Muscle of back (tissue), 11 donors: ENCODE data around the gene YBX3. TPM values are rescaled to one million over a fixed set of nuclear protein-coding genes. Genes with fewer than 3 reads are reported as not detected.

ENCODE experiments used
- DNase-seq, 3 donors: peaks; one replicate each; pipeline versions ENCODE4 v3.0.0 to v3.0.0-alpha.2; 2013
- polyA plus RNA-seq, 10 donors: library from polyadenylated mRNA; unstranded; fragments of 120-200 nt; gene quantifications; one replicate each; pipeline ENCODE4 v1.2.1, GENCODE V29; 2013; ENCODE audit not compliant: insufficient read length in 10 of 10

Gene YBX3
- polyA plus RNA-seq, 10 donors: 583 to 1,085 (median 921) TPM

DNA sequence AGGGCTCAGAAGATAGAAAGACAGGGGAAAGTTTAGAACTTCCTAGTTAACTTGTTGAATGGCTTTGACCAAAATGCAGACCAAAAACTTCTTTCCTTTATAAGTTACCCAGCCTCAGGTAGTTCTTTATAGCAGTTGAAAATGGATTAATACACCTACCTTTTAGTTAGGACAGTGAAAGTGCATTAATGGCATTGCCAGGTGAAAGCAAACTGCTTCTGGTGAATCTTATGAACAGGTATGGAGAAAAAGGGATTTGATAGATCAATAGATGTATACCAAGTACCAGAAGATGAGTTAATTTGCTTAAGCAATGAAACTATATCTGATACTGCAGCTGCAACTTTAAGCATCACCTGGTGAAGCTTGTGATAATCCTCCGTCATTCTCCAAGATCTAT, 35.1 kb downstream of the YBX3 start:
- DNase-seq: no peak

DNA sequence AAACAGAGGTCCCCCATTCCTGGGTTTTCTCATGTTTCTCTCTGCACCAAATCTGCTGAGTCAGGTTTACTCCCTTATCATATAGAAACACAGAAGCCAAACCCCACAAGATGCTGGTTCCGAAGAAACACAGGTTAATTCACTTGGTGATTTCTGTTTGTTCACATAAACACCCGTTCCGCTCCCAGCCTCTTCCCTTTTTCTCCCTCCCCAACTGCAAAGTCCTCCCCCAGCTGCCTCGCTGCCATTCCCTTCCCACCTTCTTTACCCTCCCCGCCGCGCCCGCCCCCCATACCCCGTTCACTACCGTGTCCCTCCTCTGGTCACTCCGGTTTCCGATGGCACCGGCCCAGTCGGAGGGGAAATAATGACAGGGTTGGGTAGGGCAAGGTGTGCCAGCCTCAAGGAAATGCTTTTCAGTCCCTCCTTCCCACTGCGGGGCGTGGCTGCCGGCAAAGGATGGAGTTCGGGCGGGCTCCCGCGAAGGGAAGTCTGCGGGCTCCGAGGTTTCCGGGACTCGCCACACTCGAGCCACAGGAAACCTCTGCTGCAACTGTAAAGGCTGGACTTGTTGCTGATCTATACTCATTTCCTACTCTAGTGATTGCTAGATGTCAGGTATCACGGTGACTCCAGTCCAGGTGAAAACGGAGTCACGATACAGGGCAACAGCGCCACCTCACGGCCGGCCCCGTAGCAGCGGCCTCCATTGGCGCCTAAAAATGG, 49.3 kb downstream of the YBX3 start, which contains the start of gene STYK1:
Gene STYK1, minus strand, starts transcription at position 394 of the 726 bp plus-strand sequence. CDS start 39,434 bp downstream, outside the sequence.
- peak in 2 of 3 donors; percentile 31 to 57 for DNase-seq

DNA sequence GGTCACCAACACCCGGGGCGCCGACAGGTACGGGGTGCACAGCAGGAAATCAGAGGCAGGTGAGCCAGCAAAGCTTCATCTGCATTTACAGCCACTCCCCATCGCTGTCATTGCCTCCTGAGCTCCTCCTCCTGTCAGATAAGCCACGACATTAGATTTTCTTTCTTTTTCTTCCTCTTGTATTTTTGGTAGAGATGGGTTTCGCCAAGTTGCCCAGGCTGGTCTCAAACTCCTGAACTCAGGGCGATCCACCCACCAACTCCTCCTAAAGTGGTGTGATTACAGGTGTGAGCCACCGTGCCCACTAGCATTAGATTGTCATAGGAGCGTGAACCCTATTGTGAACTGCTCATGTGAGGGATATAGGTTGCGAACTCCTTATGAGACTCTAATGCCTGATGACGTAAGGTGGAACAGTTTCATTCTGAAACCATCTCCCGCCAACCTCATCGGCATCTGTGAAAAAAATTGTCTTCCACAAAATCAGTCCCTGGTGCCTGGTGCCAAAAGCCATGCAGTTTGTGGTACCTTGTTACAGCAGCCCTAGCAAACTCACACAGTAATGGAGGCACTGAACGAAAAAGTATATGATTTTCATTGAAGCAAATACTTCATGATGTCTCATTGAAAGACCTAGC, 50.8 kb downstream of the YBX3 start:
- DNase-seq: no peak

DNA sequence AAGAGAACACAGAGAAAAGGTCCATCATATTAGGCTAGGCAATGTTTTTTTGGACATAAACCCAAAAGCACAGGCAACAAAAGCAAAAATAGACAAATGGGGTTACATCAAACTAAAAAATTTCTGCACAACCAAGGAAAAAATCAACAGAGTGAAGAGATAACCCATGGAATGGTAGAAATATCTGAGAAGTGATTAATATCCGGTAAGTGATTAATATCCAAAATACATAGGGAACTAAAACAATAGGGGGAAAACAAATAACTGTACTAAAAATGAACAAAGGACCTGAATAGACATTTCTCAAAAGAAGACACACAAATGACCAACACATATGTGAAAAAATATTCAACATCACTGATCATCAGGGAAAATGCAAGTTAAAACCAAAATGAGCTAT, 53.6 kb downstream of the YBX3 start:
- no peak for DNase-seq

DNA sequence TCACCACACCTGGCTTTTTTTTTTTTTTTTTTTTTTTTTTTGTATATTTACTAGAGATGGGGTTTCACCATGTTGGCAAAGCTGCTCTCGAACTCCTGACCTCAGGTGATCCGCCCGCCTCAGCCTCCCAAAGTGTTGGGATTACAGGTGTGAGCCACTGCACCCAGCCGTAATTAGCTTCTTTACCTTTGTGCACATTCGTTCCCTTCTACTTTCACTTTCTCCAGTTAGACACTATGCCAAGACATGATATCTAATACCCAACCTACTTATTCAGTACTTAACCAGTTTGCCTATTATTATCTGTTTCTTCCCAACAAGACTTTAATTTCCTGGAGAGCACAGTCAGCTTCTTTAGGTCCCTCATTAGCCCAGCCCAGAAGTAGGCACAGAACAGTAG, 54.6 kb downstream of the YBX3 start:
- DNase-seq: no peak

DNA sequence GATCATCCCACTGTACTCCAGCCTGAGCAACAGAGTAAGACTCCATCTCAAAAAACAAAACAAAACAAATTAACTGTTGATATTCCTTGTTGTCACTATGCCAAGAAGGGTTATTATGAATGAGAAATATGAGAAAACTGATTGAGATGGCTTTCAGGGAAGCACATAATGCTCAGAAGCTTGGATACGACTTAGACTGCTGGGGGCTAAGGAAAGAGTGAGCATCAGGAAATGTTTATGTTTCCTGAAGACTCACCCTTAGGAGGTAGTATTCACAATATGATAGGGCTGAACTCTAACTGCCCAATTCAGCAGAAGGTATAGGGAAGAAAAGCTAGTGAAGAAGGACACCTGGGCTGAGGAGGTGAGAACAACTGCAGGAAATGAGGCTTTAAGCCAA, 55.5 kb downstream of the YBX3 start:
- no peak for DNase-seq

DNA sequence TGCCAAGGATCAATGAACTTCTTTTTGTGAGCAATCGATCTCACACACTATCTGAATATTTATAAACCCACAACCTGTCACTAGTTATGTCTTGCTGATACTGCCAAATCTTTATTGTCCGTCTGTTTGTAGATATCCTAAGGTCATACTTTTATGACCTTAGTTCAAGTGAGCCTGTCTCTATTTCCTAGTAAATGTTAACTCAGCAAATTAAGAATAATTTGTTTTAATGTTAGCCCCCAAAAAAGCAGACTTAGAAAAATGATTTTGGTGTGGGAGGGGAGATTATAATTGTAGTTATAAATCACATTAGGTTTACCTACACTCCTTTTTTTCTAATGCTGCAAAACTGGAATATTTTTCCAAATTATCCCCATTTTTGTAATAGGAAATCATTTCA, 58.6 kb downstream of the YBX3 start:
- no peak for DNase-seq

DNA sequence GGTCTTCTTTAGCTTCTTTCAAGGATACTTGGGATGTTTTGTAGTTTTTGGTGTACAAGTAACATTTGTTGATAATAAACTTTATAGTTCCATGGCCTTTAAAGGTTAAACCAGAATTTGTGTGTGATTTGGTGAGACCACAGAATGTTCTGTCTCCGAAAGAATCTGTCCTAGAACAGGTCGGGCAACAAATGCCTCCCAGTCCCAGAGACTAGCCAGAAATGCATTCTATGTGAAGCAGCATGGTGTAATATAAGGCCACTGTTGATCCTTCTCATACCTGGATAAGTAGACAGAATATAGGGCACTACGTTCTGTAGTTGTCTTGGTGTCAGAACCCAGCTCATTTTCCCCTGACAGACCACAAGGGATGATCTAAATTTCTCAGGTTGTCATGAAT, 59.3 kb downstream of the YBX3 start:
- no peak for DNase-seq

DNA sequence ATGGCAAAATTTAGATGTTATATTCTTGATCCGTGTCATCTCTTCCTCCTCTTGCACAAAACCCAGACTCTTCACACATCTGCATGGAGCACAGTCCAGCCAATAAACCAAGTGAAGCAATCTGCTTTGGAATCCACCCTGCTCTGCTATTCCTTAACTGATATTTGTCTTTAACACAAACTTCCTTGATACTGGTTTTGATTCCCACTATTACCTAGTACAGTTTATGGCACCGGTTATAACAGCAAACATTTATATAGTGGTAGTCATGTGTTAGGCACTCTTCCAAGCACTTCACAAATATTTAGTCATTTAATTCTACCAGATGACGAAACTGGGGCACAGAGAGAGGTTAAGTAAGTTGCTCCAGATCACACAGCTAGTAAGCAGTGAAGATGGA, 61.8 kb downstream of the YBX3 start:
- no peak for DNase-seq

DNA sequence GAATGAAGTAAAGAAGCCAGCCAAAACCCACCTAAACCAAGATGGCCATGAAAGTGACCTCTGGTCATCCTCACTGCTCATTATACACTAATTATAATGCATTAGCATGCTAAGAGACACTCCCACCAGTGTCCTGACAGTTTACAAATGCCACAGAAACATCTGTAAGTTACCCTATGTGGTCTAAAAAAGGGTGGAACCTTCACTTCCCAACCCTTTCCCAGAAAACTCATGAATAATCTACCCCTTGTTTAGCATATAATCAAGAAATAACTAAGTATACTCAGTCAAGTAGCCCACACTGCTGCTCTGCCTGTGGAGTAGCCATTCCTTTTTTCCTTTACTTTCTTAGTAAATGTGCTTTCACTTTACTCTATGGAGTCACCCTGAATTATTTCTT, 69.1 kb downstream of the YBX3 start:
- DNase-seq: no peak

DNA sequence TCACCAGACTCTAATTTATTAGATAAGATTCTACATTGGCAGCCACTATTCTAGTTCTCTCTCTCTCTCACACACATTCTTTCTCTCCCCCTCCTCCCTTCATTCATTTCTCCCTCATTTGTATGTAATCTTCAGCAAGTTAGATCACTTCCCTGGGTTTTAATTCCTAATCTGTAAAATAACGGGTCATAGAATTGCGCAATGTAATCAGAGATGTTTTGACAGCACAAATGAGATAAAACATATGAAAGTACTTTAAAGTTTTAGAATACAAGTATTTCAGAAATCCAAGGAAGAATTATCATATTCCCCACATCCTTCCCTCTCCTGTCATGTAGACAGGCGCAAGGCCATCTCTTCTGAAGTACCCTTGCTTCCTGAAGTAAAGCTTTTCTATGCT, 70.9 kb downstream of the YBX3 start:
- DNase-seq: no peak

Other genes starting within 250 kb of the YBX3 start
- gene EIF2S3B, start 217.4 kb downstream of the YBX3 start, polyA plus RNA-seq: 1 to 10 TPM in 5 of 10 donors, under 1 TPM in 5; 0.38 to 7.6 (median 0.95) TPM
- 10 to 100 TPM; 26.9 to 37.5 (median 29.4) TPM for gene MAGOHB, start 109.7 kb downstream of the YBX3 start, polyA plus RNA-seq
- gene STYK1, start 49.3 kb downstream of the YBX3 start, polyA plus RNA-seq: under 1 TPM in 3 of 10 donors, not detected in 7; 0.07 to 0.19 (median 0.14) TPM
- not detected for gene TAS2R7, start 79.3 kb upstream of the YBX3 start, polyA plus RNA-seq
- not detected for gene TAS2R8, start 84.0 kb upstream of the YBX3 start, polyA plus RNA-seq
- gene TAS2R9, start 86.8 kb upstream of the YBX3 start, polyA plus RNA-seq: not detected
- 1 to 10 TPM in 5 of 10 donors, under 1 TPM in 5; 0.30 to 1.5 (median 0.99) TPM for gene TAS2R10, start 103.0 kb upstream of the YBX3 start, polyA plus RNA-seq
- gene PRR4, start 126.2 kb upstream of the YBX3 start, polyA plus RNA-seq: 1 to 10 TPM; 1.1 to 9.2 (median 2.6) TPM
- gene PRH1, start 160.9 kb upstream of the YBX3 start, polyA plus RNA-seq: 10 to 100 TPM in 3 of 10 donors, 1 to 10 TPM in 7; 5.1 to 12.9 (median 7.5) TPM
- gene TAS2R13, start 186.2 kb upstream of the YBX3 start, polyA plus RNA-seq: under 1 TPM in 3 of 10 donors, not detected in 7; 0.11 to 0.18 (median 0.15) TPM
- under 1 TPM in 3 of 10 donors, not detected in 7; 0.35 to 0.85 (median 0.38) TPM for gene PRH2, start 205.9 kb upstream of the YBX3 start, polyA plus RNA-seq
- gene TAS2R14, start 215.9 kb upstream of the YBX3 start, polyA plus RNA-seq: 1 to 10 TPM; 1.6 to 5.7 (median 2.8) TPM